ENCODE data around the gene OBSL1.
A peak's percentile ranks its signal among the peaks of the same experiment; 100 is the strongest.

The OBSL1 gene

DNA sequence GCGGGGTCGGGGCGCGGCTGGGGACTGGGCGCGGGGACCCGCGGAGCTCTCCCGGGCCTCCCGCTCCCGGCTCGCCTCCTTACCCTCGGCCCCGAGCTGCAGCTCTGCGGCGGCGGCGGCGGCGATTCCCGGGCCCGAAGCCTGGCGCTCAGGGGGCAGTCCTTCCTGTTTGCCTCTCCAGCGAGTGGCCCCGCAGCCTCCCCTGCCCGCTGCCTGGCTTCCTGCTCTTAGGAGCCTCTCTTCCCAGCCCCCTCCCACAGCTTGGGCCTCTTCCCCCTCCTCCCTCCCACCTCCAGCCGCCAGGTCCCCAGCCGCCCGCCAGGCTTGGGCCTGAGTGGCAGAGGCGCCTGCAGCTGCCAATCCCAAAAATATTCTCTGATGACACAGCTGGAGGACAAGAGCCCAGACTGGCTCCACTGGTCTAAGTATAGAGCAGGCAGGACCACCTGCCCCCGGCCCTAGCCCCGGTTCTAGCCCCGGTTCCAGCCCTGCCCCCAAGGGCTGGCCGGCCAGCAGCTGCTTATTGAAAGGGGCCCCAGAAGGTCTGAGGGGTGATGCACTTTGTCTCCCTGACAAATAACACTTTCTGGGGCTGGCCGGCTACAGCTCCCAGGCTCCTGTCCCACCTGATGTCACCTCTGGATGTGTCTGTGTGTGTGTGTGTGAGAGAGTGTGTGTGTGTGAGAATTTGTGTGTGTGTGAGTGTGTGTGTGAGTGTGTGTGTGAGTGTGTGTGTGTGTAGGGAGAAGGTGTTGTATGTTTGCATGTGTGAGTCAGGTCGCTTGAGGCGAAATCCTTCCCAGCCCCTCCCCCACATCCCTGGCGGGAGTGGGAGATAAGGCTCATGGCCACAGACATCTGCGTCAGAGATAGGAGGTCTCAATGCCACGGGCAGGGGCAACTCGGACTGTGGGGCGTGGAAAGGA, at the start of gene OBSL1:
OBSL1 (minus strand) TSS at position 229 of the 926 bp plus-strand sequence. CDS start 307 bp downstream, outside the sequence.
- H3K4me3 ChIP-seq (ENCODE audit: low read depth, low read length), result peak within 1 kb of the TSS; percentile 67
- DNase-seq (ENCODE audit: low read depth), result peak; percentile 51

DNA sequence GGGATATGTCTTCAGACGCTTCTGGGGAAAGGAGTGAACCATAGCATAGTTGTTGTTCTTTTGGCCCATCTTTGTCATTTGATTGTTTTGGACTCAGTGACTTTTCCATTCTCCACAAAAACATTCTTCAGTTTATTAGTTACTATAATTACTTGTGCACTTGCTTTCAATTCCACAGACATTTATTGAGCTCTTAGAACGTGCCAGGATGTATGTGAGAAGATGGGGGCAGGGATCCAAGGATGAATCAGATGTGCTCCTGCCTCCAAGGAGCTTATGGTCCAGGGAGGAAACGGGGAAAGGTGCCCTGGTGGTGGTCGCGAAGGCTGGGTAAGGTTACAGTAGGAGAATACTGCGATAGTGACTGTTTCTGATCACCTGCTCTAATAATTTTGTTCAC, 49.2 kb upstream of the OBSL1 start:
- no peak overlapping the region for H3K4me3 ChIP-seq (ENCODE audit: low read depth, low read length)
- no peak for DNase-seq (ENCODE audit: low read depth)

DNA sequence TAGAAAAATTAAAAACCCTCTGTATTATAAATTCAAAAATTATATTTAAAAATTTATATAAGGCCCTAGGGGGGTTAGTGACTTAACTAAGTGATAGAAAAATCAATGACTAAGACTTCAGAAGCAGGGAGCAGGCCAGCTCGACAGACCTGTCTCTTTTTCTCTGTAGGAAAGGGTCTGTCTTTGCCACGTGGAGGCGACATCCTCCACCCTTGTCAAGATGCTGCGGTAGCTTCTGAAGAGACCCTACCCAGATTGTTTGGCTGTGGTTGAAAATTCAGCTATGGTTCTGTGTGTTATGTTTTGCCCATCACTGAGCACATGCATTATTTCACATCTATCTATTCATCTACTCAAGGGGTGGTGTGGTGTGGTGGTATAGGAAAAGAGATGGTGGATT, 47.9 kb upstream of the OBSL1 start:
- DNase-seq (ENCODE audit: low read depth), result no peak

DNA sequence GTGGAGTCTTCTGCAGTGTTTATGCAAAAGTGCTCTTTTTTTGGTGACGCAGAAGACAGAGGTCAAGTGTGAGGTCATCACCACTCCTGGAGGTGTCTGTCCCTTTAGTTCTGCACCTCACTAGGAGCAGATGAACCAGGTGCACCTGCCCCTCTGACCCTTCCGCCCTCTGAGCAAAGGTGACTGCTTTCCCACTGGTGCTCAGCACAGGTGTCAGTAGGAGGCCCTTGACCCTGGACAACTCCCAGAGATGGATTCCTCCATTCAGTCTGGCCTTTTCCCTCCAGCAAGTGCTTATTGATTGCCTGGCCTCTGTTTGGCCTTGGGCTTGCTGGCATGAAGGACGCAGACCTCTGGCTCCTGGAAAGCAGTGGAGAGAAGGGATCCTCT, 47.4 kb upstream of the OBSL1 start:
- DNase-seq (ENCODE audit: low read depth), result no peak
- no peak overlapping the region for H3K4me3 ChIP-seq (ENCODE audit: low read depth, low read length)

More for the DNA sequence above, 47.9 kb upstream of the OBSL1 start:
- H3K4me3 ChIP-seq (ENCODE audit: low read depth, low read length), result no peak overlapping the region

DNA sequence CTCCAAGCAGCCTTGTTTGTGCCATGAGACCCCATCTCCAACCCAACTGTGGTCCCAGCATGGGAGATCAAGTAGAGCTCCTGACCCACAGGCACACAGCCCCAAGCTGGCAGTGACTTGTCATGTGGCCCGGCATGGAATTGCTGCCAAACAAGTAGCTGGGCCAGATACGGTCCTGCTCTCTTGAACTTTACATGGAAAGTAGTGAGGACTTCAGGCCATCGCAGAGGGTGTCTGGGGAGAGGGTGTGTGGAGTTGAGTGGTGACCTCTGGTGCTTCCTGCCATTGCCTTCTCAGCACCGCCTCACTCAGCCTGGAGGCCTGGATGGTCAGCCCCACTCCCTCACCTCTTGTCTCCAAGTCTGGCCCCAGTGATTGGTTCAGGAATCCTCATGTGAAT, 45.2 kb upstream of the OBSL1 start:
- DNase-seq (ENCODE audit: low read depth), result no peak
- no peak overlapping the region for H3K4me3 ChIP-seq (ENCODE audit: low read depth, low read length)

DNA sequence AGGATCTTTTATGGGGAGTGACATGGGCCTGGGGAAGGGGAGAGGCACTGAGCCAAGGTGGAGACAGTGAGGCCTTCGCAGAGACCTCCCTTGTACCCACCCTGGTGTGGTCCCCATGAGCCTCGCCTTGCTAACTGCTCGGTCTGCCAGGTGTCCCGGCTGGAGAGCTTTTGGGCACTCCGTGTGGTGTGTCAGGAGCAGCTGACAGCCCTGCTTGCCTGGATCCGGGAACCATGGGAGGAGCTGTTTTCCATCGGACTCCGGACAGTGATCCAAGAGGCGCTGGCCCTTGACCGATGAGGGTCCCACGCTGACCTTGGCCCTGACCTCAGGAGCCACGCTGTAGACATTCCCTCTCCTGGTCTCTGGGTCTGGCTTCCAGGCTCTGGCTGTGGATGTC, 44.6 kb upstream of the OBSL1 start:
- H3K4me3 ChIP-seq (ENCODE audit: low read depth, low read length), result no peak overlapping the region
- no peak for DNase-seq (ENCODE audit: low read depth)

DNA sequence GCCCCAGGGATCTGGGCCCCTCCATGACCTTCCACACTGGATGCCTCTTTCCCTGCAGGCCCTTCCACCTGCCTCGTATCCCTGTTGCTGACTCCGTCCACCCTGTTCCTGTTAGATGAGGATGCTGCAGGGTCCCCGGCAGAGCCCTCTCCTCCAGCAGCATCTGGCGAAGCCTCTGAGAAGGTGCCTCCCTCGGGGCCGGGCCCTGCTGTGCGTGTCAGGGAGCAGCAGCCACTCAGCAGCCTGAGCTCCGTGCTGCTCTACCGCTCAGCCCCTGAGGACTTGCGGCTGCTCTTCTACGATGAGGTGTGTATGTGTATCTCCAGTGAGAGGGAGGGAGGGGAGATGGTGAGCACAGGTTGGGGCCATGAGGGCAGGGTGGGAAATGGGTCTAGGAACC, 43.7 kb upstream of the OBSL1 start:
- no peak overlapping the region for H3K4me3 ChIP-seq (ENCODE audit: low read depth, low read length)
- no peak for DNase-seq (ENCODE audit: low read depth)

DNA sequence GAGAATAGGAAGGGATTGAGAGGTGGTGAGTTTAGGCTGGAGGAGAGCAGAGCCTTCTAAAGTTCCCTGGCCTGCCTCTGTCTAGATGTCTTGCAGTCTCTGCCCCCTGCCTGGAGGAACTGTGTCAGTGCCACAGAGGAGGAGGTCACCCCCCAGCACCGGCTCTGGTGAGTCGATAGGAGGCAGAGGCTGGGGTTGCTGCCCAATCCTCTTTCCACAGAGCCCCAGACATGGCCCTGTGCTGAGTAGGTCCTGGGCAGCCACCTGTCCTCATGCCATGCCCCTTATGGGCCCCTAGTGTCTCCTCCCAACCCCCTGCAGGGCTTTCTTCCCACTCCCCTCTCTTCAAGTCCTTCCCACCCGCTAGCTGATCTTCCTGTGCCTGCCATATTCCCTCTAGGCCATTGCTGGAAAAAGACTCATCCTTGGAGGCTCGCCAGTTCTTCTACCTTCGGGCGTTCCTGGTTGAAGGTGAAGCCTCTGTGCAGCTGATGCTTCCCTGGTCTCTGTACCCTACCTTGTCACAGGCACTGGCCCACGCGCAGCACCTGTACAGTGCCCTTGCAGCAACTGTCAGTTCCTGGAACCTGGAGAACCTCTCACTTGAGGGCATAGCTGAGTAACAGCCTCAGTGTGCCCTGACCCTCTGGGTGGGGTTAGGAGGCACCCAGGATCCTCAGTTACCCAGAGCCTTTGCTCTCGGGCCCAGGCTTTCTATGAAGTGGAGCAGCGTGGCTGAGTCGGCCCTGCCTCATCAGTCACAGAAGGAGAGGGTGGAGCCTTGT, 42.9 kb upstream of the OBSL1 start:
- no peak for DNase-seq (ENCODE audit: low read depth)
- H3K4me3 ChIP-seq (ENCODE audit: low read depth, low read length), result no peak overlapping the region

DNA sequence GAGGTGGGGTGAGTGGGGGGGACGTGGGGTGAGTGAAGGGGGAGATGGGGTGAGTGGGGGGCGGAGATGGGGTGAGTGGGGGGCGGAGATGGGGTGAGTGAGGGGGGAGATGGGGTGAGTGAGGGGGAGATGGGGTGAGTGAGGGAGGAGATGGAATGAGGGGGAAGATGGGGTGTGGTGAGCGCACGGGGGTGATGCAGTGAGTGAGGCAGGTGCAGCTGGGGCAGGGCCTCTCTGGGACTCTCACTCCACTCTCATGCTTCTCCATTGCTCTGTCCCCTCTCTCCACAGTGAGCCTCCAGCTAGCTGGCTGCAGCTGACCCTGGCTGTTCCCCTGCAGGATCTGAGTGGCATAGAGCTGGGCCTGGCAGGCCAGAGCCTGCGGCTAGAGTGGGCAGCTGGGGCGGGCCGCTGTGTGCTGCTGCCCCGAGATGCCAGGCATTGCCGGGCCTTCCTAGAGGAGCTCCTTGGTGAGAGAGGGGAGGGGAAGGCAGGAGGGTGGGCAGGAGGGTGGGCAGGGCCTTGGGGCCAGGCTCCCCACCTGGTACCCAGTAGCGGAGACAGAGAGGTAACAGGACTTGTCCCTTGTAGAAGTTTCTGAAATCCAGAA, 42.2 kb upstream of the OBSL1 start:
- H3K4me3 ChIP-seq (ENCODE audit: low read depth, low read length), result no peak overlapping the region
- DNase-seq (ENCODE audit: low read depth), result no peak

DNA sequence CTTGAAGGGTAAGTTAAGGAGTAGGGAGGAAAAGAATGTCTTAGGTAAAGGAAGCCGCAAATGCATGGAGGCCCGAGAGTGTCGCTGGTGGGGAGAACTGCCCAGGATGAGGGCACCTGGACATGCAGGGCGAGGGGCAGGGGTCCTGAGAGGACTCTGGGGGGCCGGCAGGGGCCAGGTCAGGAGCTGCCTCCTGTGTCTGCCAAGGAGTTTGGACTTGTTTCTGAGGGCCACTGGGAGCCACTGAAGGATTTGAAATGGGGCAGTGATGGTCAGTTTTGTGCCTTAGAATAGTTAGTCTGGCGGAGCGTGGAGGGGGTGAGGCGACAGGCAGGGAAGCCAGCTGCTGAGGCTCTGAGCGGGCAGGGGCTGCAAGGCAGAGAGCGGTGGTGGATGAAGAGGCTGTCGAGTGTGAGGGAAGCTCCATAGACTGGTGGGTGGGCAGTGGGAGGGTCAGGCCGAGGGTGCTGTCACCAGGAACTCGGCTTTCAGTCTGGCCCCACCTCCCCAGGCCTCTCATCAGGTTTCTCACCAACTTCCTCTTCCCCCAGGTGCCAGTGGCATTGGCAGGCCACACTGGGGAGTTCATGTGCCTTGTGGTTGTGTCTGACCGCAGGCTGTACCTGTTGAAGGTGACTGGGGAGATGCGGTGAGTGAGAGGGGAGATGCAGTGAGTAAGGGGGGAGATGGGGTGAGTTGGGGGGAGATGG, 41.4 kb upstream of the OBSL1 start:
- DNase-seq (ENCODE audit: low read depth), result no peak
- no peak overlapping the region for H3K4me3 ChIP-seq (ENCODE audit: low read depth, low read length)

DNA sequence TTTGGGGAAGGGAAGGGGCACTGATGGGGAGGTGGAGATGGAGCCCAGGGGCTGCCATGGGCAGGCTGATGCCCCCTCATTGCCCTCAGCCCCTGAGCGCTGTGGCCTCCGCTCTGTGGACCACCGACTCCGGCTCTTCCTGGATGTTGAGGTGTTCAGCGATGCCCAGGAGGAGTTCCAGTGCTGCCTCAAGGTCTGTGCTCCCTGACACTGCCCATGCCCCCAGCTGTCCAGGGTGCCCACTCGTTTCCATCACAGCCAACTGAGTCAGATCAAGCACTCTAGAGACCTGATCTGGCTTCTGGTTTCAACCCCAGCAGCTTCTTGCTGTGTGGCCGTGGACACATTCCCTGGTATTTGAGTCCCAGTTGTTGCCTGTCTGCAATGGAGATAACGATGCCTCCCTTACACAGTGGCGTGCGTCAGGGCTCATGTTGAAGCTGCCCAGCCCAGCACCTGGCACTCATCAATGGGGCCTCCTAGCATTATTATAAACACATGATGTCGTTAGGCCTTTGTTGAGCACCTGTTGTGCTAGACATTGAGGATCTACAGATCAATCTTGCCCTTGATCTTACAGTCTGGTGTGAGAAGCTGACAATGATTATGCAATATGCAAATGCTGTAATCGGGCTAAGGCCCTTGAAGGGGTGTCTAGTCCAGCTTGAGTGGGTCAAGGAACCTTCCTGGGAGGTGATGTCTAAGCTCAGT, 40.7 kb upstream of the OBSL1 start:
- no peak for DNase-seq (ENCODE audit: low read depth)
- no peak overlapping the region for H3K4me3 ChIP-seq (ENCODE audit: low read depth, low read length)

DNA sequence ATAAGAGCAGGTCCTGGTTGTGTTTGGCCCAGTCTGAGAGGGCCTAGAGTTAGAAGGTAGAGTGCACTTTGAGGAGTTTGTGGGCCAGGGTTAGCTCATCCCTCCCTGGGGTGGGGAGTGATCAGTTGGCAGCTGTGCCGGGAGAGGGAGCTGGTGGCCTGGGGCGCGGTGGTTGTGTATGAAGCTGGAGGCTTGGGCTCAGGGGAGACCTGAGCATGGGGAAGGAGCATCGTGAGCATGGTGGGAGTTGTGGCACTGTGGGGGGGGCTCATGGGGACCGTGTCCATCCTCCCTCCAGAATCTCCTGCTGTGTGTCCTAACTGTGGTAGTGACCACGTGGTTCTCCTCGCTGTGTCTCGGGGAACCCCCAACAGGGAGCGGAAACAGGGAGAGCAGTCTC, 40.0 kb upstream of the OBSL1 start:
- no peak overlapping the region for H3K4me3 ChIP-seq (ENCODE audit: low read depth, low read length)
- DNase-seq (ENCODE audit: low read depth), result no peak

DNA sequence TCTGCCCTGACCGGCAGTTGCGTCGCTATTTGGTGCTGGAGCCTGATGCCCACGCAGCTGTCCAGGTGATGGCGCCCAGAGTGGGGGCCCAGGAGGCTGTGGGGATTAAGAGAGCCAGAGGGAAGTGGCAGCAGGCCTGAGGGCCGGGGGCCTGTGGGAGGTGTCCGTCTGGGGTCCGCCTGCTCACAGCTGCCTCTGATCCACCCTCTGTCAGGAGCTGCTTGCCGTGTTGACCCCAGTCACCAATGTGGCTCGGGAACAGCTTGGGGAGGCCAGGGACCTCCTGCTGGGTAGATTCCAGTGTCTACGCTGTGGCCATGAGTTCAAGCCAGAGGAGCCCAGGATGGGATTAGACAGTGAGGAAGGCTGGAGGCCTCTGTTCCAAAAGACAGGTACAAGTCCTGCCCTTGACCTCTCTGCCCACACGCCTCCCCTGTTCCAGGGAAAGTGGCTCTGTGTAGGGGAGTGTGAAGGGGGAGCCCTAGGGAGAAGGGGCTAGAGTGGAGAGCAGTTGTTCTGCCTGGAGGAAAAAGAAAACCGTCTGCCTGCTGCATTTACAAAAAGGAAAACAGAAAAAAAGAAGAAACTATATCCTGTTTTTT, 37.9 kb upstream of the OBSL1 start:
- no peak overlapping the region for H3K4me3 ChIP-seq (ENCODE audit: low read depth, low read length)
- no peak for DNase-seq (ENCODE audit: low read depth)

DNA sequence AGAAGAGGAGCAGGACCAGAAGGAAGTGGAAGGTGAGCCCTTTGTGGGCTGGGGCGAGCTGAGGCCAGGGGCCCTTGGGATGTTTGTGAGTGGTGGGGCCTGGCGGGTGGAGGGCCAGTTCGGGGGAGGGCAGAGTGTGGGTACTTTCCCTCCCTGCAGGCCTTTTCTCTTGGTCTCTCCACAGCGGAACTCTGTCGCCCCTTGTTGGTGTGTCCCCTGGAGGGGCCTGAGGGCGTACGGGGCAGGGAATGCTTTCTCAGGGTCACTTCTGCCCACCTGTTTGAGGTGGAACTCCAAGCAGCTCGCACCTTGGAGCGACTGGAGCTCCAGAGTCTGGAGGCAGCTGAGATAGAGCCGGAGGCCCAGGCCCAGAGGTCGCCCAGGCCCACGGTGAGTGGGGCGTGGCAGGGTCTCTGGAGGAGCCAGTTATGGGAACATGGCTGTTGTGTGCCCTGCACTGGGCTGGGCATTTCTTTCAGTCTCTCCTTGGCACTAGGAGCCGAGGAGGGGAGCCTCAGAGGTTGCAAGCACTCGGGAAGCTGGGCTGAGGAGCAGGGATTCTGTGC, 37.1 kb upstream of the OBSL1 start:
- no peak overlapping the region for H3K4me3 ChIP-seq (ENCODE audit: low read depth, low read length)

DNA sequence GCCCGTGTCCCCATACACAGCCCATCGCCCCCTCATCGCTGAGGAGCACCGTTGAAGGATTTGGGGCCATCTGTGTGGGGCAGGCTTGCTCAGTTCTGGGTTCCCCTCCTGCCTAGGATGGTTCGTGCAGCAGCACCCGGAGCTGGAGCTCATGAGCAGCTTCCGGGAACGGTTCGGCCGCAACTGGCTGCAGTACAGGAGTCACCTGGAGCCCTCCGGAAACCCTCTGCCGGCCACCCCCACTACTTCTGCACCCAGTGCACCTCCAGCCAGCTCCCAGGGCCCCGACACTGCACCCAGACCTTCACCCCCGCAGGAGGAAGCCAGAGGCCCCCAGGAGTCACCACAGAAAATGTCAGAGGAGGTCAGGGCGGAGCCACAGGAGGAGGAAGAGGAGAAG, 36.6 kb upstream of the OBSL1 start:
- no peak overlapping the region for H3K4me3 ChIP-seq (ENCODE audit: low read depth, low read length)
- no peak for DNase-seq (ENCODE audit: low read depth)

More for the DNA sequence above, 37.1 kb upstream of the OBSL1 start:
- DNase-seq (ENCODE audit: low read depth), result no peak

DNA sequence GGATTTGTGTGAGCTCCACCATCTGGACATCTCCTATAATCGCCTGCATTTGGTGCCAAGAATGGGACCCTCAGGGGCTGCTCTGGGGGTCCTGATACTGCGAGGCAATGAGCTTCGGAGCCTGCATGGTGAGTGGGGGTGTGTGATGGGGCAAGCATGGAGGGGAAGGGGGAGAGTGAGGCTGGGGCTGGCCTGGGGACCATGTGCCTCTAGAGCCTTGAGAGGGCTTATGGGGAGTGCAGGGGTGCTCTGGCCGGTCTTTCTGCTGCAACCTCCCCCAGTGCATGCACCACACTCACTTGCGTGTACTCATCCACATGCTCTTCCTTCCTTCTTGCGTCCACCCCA, 34.2 kb upstream of the OBSL1 start:
- DNase-seq (ENCODE audit: low read depth), result no peak
- no peak overlapping the region for H3K4me3 ChIP-seq (ENCODE audit: low read depth, low read length)

DNA sequence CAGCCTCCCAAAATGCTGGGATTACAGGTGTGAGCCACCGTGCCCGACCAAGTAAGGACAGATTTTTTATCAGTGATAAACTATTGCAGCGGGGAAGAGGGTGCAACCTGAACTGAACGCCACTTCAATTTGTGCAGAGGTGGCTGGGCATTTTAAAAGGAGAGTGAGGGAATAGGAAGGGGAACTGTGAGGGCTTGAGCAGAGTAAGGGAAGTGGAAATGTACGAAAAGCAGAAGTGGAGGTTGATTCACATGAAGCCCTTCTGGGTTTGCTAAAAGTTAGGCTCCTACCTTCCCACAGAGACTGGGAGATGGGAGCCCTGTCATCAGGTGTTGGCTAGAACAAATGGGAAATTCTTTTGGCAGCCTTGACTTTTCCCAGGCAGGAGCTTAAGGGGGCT, 32.4 kb upstream of the OBSL1 start:
- DNase-seq (ENCODE audit: low read depth), result no peak
- H3K4me3 ChIP-seq (ENCODE audit: low read depth, low read length), result no peak overlapping the region

DNA sequence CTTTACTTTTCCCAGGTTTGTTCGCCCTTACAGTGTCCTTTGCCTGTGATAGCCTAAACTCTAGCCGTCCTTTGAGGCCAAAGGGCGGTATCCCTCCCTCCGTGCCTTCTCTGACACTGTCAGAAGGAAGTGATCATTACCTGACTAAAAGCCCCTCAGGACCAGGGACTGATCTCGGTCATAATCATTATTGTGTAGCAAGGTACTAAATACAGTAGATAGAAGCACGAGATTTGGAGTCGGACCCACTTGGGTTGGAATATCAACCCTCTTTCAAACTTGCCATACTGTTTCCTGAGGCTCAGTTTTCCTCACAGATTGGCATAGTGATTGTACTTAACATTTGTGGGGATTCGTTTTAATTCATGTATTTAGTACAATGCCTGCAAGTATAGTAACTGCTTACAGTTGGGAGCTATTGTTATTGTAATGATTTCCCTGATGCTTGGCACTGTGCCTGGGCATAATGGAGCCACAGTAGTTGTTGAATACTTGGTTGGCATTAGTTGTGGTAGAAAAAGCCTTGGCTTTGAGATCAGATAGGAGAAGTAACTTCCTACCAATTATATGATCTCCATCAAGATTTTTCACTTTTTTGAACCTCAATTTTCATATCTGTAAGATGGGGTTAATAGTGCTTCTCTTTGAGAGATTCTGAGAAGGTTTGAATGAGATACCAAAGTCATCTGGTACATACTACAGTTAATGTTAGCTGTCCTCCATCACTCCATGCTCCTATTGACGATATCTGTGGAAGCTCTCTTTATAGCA, 27.2 kb upstream of the OBSL1 start:
- H3K4me3 ChIP-seq (ENCODE audit: low read depth, low read length), result peak overlapping the region; percentile 80
- DNase-seq (ENCODE audit: low read depth), result no peak
